Heart right ventricle (tissue), 16 donors: ENCODE data around the gene ZRANB2. TPM values are rescaled to one million over a fixed set of nuclear protein-coding genes. Genes with fewer than 3 reads are reported as not detected.

Experiments
- ATAC-seq, 8 donors: fragments of 200-7000 bp; cut with Tn5 transposase; one replicate each; pipeline ENCODE4 v1.9.1; 2020; ENCODE audit warnings: mild to moderate bottlenecking in 8 of 8, moderate library complexity in 8 of 8, moderate number of reproducible peaks in 1 of 8
- DNase-seq, 2 donors: peaks; one replicate each; pipeline ENCODE4 v3.0.0-alpha.2; 2020
- H3K27ac ChIP-seq, 10 donors: fragments of 200-600 bp; sonication (generic) in 2 of 10; one replicate each; pipeline versions ENCODE4 v1.5.0 to v1.8.0; 2020 to 2022; ENCODE audit warnings: mild to moderate bottlenecking in 3 of 10
- H3K27me3 ChIP-seq, 7 donors: fragments of 200-600 bp; one replicate each; pipeline ENCODE4 v1.8.0; 2021 to 2022; ENCODE audit warnings: mild to moderate bottlenecking in 2 of 7
- H3K36me3 ChIP-seq, 9 donors: fragments of 200-600 bp; sonication (generic) in 1 of 9; one replicate each; pipeline versions ENCODE4 v1.5.0 to v1.8.0; 2020 to 2022; ENCODE audit warnings: mild to moderate bottlenecking in 2 of 9
- H3K4me1 ChIP-seq, 9 donors: fragments of 200-600 bp; sonication (generic) in 1 of 9; one replicate each; pipeline versions ENCODE4 v1.5.0 to v1.8.0; 2020 to 2022; ENCODE audit warnings: mild to moderate bottlenecking in 4 of 9
- H3K4me3 ChIP-seq, 10 donors: fragments of 200-600 bp; sonication (generic) in 2 of 10; one replicate each; pipeline versions ENCODE4 v1.5.0 to v1.8.0; 2020 to 2022; ENCODE audit warnings: mild to moderate bottlenecking in 7 of 10, moderate library complexity in 2 of 10
- H3K9me3 ChIP-seq, 11 donors: fragments of 200-600 bp in 10 of 11; sonication (generic) in 2 of 11; one replicate each; pipeline versions ENCODE4 v1.5.0 to v1.8.0; 2013 to 2022; ENCODE audit warnings: mild to moderate bottlenecking in 2 of 11, control low read depth in 1 of 11, moderate library complexity in 1 of 11
- CTCF ChIP-seq, 9 donors: fragments of 200-600 bp; sonication (generic) in 2 of 9; IDR thresholded peaks; one replicate each; pipeline versions ENCODE4 v1.5.0 to v1.8.0; 2021 to 2022; ENCODE audit warnings: antibody characterized with exemption in 9 of 9, mild to moderate bottlenecking in 5 of 9, moderate library complexity in 1 of 9
- WGBS, 2 donors: extraction: QIAGEN DNeasy Blood & Tissue Kit; methylation state at CpG; one replicate each; pipeline ENCODE4 v1.1.7; 2013; ENCODE audit warnings: inconsistent platforms in 1 of 2; 5-methylcytosine and 5-hydroxymethylcytosine counted together
- intact Hi-C, 10 donors: fragments of 100-400 bp; cut with DNase I; formaldehyde crosslinking; loops; one replicate each; pipeline versions ENCODE4 v1.11.1 to v1.14.2; 2022
- long read RNA-seq, 3 donors: library from polyadenylated mRNA; unstranded; transcript quantifications; one replicate each; pipeline ENCODE4 v2.0.0, GENCODE V29; 2020 to 2021
- polyA plus RNA-seq, 2 donors: library from polyadenylated mRNA; stranded (reverse); fragments of 200-250 nt; gene quantifications; one replicate each; pipeline ENCODE4 v1.2.3, GENCODE V29; 2013
- total RNA-seq, 10 donors: library from RNA; stranded (reverse); fragmentation: NEBNext Ultra II Directional in 3 of 10; extraction: Animal tissue kit (Norgen Biotek cat#: 25700) in 3 of 10; gene quantifications; one replicate each; pipeline versions ENCODE4 v1.2.1 to v1.2.4, GENCODE V29; 2021 to 2023
- donor health status: Arrhythmogenic right ventricular cardiomyopathy.
- donor health status: ischemic (EF 13 %, LVEDD 7.1; RV severe dilation, severe dysfunction).
- donor health status: healthy with polysubstance abuse.
- donor health status: DM: no; HTN: yes; CAD: no.
- donor health status: DM: no; HTN: no; CAD: no.
- donor health status: ischemic (EF 25% LVEDD 6.9; RV normal size, moderate dysfunction).
- donor health status: ischemic (EF 25% LVEDD 5.7; RV mildly dilated, moderate dysfunction).
- donor health status: healthy.
- donor health status: DM: yes; HTN: yes; CAD: no.
- donor health status: Ischemic cardiomyopathy.
- donor health status: ischemic (EF 35%, LVEDD 5.7; RV mildly dilated, moderate dysfunction).
- donor health status: nonischemic (EF 11% LVEDD 7.7; RV severe dilation, severe dysfunction).
- donor health status: DM: yes; HTN: yes; CAD: no.
- donor health status: PGD.
- donor health status: ischemic (EF 29% LVEDD 5.4; RV normal size, mild dysfunction).
- donor health status: nonischemic (EF 23%, LVEDD 6.1; RV moderate dilation, normal function).

The ZRANB2 gene
- total RNA-seq (10 to 100 TPM; 43.4 to 54.9 (median 48.4) TPM), polyA plus RNA-seq (10 to 100 TPM; 26.5 to 55.5 TPM)
- long read RNA-seq, donor 1, transcript ZRANB2-202 (10 exons, 3,078 nt) = major isoform, 28 of 75 reads
- long read RNA-seq, donor 1, transcript ZRANB2-201 (11 exons, 2,821 nt) = minor isoform, 25 of 75 reads
- long read RNA-seq, donor 1, partial matches to known transcripts = 14 of 75 reads
- long read RNA-seq, donor 1, other reads (novel, unspliced or antisense) = 8 of 75 reads
- long read RNA-seq, donor 2, transcript ZRANB2-202 (10 exons, 3,078 nt) = minor isoform, 18 of 71 reads
- long read RNA-seq, donor 2, transcript ZRANB2-201 (11 exons, 2,821 nt) = major isoform, 30 of 71 reads
- long read RNA-seq, donor 2, partial matches to known transcripts = 18 of 71 reads
- long read RNA-seq, donor 2, other reads (novel, unspliced or antisense) = 3 of 71 reads
- long read RNA-seq, donor 3, transcript ZRANB2-202 (10 exons, 3,078 nt) = major isoform, 44 of 131 reads
- long read RNA-seq, donor 3, transcript ZRANB2-201 (11 exons, 2,821 nt) = minor isoform, 34 of 131 reads
- long read RNA-seq, donor 3, partial matches to known transcripts = 25 of 131 reads
- long read RNA-seq, donor 3, other reads (novel, unspliced or antisense) = 19 of 131 reads

GRCh38 chr1:71080739-71081696 lies at the start of gene ZRANB2:
ZRANB2 (minus strand) TSS chr1:71081035; CDS start chr1:71080995, 40 bp downstream.
- peaks cover 0 to 30% (median 22%) of the 10 kb centered on the region in 9 donors for H3K36me3 ChIP-seq
- peak; percentile 37 to 92 (median 72) for TF ChIP-seq CTCF (IDR thresholded peaks at IDR 0.05)
- peak; percentile 88 to 94 for DNase-seq
- peak; percentile 97 to 99 (median 98) for ATAC-seq
- 0% methylated on average over 33 of the region's 33 CpGs for WGBS, 2 donors
- intact Hi-C loops = loop anchor here in 1 of 10 donors (10.0 kb wide), 1 partner anchor 444 kb away; no protein-coding TSS in a partner anchor
- peak within 1 kb of the TSS; percentile 46 to 94 (median 90) for H3K27ac ChIP-seq
- peaks cover 6 to 34% (median 18%) of the 10 kb centered on the region in 9 donors for H3K4me1 ChIP-seq
- H3K27me3 ChIP-seq = peaks cover 0 to 9% (median 3%) of the 10 kb centered on the region in 7 donors
- peak within 1 kb of the TSS; percentile 72 to 90 (median 84) for H3K4me3 ChIP-seq
- H3K9me3 ChIP-seq = no peaks in the 10 kb centered on the region

GRCh38 chr1:71128060-71128459 lies 47.2 kb upstream of the ZRANB2 start:
- intact Hi-C loops = no loop called here
- no peaks in the 10 kb centered on the region for H3K36me3 ChIP-seq
- TF ChIP-seq CTCF (IDR thresholded peaks at IDR 0.05) = no peak
- no peaks in the 10 kb centered on the region for H3K27me3 ChIP-seq
- DNase-seq = no peak
- no peaks in the 10 kb centered on the region for H3K4me1 ChIP-seq
- WGBS, 2 donors = 66 to 79% methylated on average over 2 of the region's 2 CpGs
- H3K9me3 ChIP-seq = peaks cover 0 to 92% (median 34%) of the 10 kb centered on the region in 11 donors
- H3K27ac ChIP-seq = no peak overlapping the region
- H3K4me3 ChIP-seq = no peak overlapping the region
- no peak for ATAC-seq

GRCh38 chr1:71118086-71118485 lies 37.3 kb upstream of the ZRANB2 start:
- intact Hi-C loops = no loop called here
- Histone ChIP-seq H3K4me1 (no peaks in the 10 kb centered on the region), H3K9me3 (peaks cover 0 to 27% (median 0%) of the 10 kb centered on the region in 11 donors), H3K27me3 (no peaks in the 10 kb centered on the region), H3K36me3 (no peaks in the 10 kb centered on the region), H3K27ac (no peak overlapping the region), H3K4me3 (no peak overlapping the region)
- no peak for TF ChIP-seq CTCF (IDR thresholded peaks at IDR 0.05)
- WGBS, 2 donors = 70 to 74% methylated on average over 2 of the region's 2 CpGs
- DNase-seq (no peak), ATAC-seq (no peak)

- Histone ChIP-seq H3K9me3 (peaks cover 0 to 13% (median 0%) of the 10 kb centered on the region in 11 donors), H3K4me1 (no peaks in the 10 kb centered on the region), H3K4me3 (no peak overlapping the region), H3K27ac (no peak overlapping the region), H3K36me3 (no peaks in the 10 kb centered on the region), H3K27me3 (no peaks in the 10 kb centered on the region)
- no peak for DNase-seq
- no peak for ATAC-seq
- intact Hi-C loops = no loop called here
- TF ChIP-seq CTCF (IDR thresholded peaks at IDR 0.05) = no peak
- WGBS, 2 donors = 58 to 68% methylated on average over 2 of the region's 2 CpGs
These were observed 35.9 kb upstream of the ZRANB2 start for GRCh38 chr1:71116729-71117128.
